ENCODE data around the gene UBTF.

DNA sequence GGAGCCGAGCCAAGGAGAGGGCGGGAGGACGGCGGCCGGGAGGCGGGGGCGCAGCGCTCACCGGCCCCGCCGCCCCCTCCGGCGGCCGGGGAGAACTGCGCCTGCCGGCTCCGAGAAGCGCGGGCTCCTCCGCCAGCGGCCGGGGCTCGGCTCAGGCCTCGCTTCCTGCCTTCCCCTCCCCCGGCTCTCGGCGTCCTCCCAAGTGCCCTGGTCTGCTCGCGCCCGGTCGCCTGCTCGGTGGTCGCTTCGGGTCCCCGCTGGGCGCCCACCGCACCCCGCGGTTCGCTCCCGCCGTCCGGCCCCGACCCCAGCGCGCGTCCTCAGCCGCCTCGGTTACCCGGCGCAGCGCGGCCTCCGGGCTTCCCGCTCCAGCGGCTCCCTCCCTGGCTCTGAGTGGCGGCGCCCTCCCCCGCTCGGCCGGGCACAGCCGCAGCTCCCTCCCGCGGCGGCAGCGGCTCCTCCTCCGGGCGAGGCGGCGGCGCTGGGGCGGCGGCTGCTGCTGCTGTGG lies 313 bp downstream of the UBTF start:
- TF ChIP-seq, protein P1, sequence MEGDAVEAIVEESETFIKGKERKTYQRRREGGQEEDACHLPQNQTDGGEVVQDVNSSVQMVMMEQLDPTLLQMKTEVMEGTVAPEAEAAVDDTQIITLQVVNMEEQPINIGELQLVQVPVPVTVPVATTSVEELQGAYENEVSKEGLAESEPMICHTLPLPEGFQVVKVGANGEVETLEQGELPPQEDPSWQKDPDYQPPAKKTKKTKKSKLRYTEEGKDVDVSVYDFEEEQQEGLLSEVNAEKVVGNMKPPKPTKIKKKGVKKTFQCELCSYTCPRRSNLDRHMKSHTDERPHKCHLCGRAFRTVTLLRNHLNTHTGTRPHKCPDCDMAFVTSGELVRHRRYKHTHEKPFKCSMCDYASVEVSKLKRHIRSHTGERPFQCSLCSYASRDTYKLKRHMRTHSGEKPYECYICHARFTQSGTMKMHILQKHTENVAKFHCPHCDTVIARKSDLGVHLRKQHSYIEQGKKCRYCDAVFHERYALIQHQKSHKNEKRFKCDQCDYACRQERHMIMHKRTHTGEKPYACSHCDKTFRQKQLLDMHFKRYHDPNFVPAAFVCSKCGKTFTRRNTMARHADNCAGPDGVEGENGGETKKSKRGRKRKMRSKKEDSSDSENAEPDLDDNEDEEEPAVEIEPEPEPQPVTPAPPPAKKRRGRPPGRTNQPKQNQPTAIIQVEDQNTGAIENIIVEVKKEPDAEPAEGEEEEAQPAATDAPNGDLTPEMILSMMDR (IDR thresholded peaks at IDR 0.05) = peak in 4 of 7 experiments; percentile 4 to 60 (median 44)
- TF ChIP-seq POLR2AphosphoS5 (IDR thresholded peaks at IDR 0.05) (no peak), POLR2A (IDR thresholded peaks at IDR 0.05) (no peak), EP300 (IDR thresholded peaks at IDR 0.05) (no peak)
